IPS-11a (cell line): ENCODE data around the gene RUNX1.

Experiments
- H3K4me3 ChIP-seq: one replicate; pipeline ENCODE4 v1.5.1; 2013; ENCODE audit warnings: low read depth, low read length, control low read depth

The RUNX1 gene

DNA sequence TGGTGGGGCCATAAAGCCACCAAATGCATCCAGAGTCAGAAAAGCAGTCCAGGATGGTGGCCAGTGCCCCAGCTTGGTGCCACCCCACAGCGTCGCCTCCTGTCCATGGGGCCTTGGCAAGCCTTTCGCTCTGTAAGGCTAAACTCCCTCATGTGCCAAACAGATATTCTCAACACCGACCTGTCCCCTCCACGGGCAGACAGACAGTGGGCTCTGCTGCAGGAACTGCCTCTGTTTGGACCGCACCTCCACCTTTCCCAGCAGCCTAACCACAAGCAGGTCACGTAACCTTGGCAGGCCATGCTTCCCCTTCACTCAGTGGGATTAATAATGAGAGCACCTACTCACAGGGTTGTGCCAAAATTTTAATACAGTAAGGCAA, 11.7 kb downstream of the RUNX1 start:
- no peak overlapping the region for H3K4me3 ChIP-seq

DNA sequence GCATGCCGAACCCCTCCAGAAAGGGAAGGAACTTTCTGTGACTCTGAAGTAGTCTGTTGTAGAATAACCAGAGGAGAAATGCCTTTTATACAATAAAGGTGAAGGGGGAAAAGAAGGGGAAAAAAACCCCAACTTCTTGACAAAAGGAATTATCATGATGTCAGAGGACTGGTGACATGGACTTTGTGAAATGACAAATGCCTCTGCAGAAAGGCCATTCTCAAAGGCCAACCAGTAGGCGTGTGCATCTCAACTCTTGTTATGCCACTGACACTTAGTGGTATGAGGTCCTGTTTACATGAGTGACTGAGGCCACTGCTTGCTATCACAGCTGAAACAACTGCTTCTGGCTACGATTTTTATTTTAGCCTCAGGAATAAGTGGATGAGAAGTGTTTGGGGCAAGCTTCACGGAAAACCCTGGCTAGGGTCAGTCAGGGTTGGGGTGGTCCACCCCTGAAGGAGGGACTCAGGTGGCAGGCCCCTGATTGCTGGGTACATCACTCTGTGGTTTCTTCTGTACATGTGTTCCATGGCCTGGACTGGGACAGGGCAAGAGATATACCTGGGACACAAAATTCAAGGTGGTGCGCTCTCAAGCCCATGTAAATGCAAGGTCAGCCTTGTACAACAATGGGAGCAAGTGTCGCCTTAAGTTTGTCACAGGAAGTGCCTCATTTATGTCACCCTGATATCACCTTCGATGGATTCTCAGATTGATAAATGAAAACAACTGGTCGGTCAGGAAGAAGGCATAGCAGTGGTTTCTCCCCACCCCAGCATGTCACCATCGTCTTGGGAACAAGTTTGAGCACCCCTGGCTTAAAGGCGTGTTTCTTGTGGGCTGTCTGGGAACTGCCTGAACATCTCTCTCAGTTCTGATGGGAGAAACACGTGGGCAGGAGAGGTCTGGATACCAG, 12.4 kb downstream of the RUNX1 start:
- H3K4me3 ChIP-seq = no peak overlapping the region

DNA sequence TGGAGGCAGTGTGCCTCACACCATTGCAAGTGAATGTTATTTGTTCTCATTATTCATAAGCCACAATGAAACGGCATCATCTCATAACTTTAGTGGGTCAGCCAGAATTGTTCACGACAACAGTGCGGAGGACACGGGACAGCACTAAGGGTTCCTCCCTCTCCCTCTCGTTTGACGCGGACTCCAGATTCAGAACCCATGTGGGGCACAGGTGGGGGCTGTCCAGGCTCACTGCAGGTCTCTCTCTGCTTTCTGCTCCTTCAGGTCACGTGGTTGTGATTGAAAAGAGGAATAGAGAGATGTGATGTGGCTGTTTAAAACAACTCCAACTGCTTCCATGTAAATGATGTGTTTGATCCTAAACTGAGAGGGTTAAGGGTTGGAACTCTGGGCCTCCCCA, 13.5 kb downstream of the RUNX1 start:
- no peak overlapping the region for H3K4me3 ChIP-seq

DNA sequence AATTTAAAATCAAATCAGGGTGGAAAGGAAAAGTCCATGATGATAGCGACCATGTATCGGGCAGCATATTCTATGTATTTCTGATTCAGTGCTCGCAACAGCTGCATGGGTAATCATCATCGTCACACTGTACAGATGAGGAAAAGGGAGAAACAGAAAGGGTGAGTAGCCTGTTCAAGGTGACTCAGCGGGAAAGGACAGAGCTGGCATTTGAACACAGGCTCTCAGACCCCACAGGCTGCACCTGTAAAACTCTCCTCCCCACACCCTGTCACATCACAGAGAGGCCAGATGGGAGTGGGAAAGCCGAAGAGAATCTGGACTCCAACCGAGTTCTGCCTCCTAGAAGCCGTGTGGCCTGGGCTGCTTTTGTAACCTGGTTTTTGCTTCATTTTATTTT, 14.0 kb downstream of the RUNX1 start:
- H3K4me3 ChIP-seq = no peak overlapping the region

DNA sequence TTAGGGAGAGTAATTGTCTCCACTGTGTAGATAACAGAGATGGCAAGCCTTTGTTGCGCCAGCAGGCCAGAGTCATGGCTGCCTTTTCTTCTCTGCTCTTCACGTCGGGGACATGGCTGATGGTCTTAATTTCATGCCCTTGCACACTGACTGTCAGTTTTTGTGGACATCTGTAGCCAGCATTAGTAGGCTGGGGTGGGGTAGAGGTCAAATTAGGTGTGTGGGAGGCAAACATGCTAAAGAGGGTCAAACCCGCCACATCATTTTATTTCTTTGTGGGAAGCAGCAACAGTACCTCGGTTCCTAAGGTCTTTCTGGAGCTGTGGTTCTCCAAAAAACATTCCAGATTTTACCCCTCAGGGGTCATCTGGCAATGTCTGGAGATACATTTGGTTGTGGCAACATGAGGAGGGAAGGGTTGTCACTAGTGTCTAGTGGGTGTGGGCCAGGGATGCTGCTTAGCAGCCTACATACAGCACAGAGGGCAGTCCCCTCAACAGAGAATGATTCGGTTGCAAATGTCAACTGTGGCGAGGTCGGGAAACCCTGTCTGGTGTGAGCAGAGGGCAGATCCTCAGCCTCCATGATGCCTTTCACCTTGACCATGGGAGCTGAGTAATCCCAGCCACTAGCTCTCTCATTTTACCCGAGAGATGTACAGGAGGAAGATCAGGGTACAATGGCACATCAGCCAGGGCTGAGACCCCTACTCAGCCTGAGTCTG, 14.7 kb downstream of the RUNX1 start:
- no peak overlapping the region for H3K4me3 ChIP-seq

DNA sequence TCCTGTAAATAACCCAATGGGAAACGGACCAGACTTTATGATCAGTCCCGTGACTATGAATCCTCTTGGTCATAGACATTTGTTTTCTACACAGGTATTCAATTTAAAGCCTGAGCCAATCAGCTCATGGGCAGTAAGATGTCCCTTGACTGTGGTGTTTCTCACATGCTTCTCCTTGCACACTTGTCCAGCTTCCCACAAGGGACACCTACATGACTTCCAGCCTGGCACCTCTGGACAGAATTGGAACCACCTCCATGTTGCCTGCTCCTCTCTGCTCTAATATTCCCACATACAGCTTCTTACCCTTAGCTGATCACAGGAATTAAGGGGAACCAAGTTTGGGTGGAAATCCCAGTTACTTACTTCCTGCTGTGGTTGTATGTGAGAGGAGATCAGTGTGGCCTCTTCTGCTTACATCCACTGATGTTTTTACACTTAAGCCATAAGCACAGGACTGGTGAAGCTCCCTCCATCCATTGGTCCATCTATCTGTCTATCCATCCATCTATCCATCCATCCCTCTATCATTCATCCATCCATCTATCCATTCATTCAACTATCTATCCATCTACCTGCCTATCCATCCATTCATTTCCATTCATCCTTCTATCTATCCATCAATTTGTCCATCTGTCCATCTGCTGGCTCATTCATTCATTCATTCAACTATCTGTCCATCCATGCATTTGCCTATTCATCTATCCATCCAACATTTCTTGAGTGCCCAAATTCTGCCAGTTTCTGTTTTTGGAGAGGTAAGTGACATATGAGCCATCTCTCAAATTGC, 16.4 kb downstream of the RUNX1 start:
- no peak overlapping the region for H3K4me3 ChIP-seq

DNA sequence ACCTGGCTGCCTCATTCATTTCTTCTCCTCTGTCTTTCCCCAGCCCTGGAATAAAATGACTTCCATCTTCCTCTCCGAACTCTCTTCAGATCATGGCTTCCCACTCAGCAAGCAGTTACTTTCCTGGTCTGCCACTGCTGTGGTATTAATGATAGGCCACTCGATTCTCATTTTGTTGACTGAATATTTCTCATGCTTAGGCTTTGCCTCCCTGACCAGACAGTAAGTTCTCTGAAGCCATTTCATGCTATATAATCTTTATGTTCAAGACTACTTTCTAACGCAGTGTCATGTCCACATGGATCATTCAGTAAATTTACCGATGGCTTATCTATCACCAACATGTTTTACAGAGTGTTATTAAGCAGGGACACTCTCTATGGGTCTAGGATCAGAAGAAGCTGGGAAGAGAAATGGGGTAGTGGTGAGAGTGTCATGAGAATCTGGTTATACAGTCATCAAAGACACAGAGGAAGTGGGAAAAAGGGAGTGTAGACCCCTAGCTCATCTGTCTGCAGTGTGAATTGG, 20.6 kb downstream of the RUNX1 start:
- no peak overlapping the region for H3K4me3 ChIP-seq

DNA sequence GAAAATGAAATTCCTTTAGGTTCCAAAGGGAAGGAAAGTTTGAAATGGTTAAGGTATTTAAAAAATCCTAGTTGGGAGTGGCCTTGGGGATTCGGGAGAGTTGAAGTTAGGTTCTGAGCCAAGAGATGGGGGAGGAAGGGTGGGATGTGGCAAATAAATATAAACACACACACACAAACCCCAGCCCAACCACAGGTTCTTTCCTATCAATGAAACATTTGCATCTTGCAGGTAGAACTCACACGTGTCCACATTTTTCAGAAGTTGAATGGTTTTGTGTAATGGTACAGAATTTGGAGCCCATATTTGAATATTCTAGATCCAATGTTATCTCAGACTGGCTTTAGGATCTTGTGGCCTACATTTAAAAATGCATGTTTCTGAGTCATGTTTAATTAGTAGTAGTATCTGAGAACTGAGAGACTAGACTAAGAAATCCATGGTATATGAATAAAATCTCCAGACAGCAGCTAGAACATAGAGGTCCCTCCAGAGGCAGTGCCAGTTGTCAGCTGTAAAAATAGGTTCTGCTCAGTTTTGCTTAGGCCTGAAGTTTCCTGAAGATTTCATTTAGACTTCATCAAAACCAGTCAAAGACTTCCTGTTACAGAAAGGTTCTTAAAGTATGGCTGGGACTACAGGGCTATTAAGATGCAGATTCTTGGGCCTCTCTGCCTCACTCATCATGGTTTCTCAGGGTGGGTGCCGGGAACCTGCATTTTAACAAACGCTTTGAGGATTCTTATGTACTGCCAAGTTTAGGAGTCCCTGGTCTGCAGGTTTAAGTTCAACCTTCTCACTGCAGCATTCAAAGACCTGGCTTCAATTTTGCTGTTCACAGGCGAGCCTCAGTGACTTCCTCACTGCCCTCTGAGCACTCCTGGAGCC, 21.3 kb downstream of the RUNX1 start:
- H3K4me3 ChIP-seq = no peak overlapping the region

DNA sequence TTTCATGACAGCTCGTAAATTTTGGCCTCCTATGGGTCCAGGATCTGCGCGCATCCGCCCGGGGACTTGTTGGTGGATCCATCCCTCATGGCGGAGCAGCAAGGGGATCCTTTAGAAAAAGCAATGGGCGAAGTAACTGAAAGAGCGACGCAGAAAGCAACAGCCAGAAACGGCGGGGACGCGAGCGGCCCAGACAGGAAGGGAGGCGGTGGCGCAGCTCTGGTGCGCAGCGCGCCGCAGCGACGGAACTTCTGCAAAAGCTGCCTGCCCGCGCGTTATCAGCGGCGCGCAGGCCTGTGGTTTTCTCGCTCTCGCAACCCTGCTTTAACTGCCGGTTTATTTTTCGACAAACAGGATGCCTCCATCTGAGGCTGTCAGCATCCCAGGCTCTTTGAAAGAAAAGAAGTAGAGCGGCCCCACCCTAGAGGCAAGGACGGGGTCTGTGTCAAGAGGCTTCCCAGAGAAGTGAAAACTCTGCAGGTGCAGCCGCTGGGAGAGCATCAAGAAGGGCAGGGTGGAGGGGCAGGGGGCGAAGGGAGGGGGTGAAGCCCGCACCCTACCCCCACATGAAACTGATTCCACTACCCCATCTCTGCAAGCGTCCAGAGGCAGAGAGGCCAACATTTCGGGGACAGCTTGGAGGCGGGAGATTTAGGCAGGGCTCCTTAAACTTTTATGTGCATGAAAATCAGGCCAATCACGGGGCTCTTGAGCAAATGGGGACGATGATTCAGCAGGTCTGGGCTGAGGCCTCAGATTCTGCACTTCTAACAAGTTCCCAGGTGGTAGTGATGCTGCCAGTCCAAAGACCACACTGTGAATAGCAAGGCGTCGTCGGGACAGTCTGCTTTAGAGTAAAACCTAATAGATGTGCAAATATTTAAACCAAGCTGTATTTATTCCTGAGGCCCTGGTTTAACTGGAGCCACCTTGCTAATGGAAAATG, 22.2 kb downstream of the RUNX1 start:
- H3K4me3 ChIP-seq = peak overlapping the region; percentile 10

DNA sequence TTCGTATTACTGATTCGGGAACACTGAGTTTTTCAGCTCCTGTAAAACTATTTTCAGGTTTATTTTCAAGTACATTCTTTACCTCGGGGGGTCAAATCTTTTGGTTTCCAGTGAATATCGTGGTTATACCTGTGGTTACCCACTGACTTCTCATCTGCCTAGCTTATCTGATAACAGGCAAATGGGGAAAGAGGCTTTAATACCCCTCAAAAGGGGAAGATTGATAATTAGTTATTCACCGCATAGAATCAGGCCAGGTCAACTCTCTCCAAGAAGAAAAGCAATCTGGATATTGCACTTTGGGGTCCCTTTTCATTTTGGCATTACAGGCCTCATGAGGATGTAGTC, 23.0 kb downstream of the RUNX1 start:
- H3K4me3 ChIP-seq = no peak overlapping the region

DNA sequence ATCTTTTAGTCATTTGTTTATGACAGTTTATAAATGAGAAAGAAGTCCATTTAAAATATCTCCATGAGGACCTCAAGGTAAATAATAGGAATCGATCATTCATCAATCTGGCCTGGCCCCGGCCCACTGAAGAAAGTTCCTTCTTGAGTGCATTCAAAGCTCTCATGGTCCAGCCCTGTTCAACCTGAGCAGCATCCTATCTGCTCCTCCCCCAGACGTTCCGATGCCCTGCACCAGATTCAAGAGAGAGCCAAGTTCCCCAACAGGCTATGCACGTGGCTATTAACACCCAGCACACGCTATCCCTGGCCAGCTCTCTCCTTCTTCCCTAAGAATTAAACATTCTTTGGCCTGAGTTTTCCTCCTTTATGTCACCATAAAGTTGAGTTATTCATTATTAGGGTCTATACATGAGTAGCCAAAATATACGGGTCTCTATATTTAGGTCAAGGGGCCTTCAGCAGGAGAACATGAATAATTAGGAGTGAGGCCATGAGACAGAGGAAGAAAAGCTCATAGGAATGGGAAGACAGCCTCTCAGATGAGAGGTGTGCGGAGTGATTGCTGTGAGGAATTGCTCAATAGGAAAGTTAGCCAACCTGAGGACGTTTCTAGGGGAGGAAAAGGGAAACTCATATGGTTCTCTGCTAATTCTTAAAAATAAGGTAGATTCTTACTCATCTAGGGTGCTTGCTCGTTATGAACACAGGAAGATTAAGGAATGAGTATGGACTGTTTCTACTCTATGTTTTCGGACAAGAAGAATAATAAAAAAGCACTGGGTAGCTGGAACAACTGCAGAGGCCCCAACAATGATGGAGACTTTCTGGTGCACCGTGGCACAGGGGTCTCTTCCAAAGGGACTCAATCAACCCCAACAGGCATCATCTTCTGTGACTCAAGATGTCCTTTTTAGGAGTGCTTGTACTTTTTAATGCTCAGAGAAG, 23.6 kb downstream of the RUNX1 start:
- H3K4me3 ChIP-seq = no peak overlapping the region

DNA sequence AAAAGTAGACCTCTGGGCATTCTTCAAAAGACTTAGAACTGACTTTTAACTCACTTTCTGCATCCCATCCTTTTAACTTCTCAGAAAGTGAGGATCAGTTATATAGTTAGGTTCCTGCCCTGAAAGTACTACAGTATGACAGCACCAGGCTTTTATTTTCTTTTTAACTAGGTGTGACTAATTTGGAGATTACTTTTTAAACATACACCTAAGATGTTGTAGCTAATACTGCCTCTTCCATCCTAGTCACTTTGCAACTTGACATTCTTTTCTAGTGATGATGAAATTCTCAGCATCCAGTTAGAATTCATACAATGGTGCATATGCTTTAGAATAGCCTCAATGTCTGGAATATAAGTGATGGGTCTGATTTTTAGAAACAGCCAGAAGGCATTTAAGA, 24.6 kb downstream of the RUNX1 start:
- no peak overlapping the region for H3K4me3 ChIP-seq

DNA sequence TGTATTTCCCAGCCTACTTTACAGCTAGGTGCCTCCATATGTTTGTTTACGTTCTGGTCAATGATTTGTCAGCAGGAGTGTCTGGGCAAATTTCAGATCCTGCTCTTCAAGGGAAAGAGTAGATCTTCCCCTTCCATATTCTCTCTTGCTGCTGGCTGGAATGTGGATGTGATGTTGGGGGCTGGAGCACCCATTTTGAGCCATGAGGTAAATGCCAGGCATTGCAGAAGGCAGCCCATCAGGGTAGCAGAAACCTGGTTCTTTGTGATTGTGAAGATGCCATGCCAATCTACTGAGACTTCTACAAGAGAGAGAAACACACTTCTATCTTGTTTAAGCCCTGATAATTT, 25.1 kb downstream of the RUNX1 start:
- H3K4me3 ChIP-seq = no peak overlapping the region

DNA sequence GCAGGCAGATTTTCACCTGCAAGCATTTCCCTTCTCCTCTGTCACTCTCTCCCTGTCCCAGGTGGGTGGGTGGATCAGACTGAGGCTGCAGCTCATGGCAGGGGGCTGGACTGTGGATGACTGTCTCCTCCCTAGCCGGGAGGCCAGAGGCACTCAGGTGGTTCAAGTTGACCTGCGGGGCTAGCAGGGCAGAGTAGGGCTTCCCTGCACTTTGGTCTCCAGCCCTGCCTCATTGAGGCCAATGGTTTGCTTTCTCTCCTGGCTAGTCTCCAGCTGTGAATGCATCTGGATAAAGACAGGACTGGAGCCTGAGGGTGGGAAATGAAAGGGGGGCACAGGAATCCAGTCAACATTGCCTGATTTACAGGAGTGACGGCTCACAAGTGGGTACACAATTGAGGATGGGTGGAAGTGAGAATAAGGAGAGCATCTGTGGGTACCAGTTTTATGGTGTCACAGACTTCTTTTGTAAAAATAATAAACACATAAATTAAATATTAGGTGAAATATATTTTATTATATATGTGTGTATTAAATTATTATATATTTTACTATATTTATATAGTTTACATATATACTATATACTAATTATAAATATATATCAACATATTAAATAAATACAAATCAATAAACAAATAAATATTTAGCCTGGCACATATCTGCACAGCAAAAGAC, 25.6 kb downstream of the RUNX1 start:
- H3K4me3 ChIP-seq = no peak overlapping the region

DNA sequence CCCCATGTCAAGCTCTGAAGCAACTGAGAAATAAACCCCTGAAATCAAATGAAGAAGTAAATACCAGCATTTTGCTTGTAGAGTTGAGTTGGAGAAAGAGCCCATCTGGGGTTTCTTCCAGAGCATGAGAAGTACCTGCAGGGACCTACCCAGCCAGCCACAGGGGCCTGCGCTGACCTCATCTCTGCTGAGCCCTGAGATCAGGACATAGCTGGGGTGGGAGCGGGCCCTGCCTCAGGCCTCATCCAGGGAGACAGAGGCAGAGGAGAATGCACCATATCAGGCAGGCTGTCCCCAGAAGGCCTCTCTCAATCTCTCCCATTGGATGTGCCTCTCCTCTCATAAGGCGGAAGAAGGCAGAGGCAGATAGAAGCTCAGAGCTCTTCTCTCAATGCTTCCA, 27.6 kb downstream of the RUNX1 start:
- H3K4me3 ChIP-seq = no peak overlapping the region

DNA sequence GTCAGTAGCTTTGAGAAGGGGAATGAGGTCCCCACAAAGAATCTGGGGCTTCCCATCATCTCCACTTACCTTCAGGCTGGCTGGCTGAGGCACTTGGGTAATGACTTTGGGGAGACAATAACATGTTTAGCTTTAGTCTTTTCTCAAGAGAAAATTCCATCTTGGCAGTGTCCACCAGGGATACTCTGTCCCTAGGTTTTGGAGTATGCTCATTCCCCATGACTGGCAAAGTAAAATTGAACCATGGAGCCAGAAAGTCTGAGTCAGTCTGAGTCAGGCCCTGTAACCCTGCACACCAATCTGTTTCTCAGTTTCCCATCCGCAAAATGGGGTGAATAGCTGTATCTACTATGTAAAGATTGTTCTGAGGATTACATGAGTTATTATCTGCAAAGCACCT, 28.2 kb downstream of the RUNX1 start:
- no peak overlapping the region for H3K4me3 ChIP-seq

DNA sequence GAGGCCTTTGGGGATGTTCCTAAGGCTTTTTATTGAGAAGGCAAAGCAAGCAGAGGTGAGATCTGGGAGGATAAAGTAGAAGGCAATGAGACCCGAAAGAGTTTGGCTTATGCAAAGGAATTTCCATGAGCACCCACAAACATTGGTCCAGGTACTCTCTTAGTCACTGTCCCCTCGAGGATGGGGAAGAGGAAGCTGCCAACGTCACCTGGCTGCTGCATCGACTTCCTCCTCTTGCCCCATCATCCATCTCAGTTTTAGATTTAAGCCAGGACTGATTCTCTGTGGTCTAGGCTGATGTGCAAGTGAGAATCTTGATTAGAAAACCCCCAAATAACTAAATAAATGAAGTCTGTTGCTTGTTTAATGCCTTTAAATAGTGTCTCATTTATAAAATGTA, 28.7 kb downstream of the RUNX1 start:
- no peak overlapping the region for H3K4me3 ChIP-seq

DNA sequence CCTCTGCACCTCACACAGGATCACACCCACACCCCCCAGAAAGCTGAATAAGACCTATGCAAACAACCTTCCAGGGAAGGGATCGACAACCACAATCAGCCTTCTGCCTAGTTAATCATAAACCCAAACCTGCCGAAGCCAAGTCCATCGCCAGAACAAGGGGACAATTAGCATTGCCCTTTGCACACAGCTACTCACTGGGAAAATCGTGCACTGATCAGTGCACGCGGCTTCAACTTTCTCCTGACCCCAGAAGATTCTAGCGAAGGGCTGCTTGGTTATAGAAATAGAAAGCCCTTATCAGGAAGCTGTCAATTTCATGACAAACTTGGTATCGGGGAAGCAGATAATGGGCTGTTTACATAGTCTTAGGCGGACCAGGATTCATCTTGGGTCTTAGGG, 29.5 kb downstream of the RUNX1 start:
- H3K4me3 ChIP-seq = no peak overlapping the region
